Measurements from ENCODE around the gene CSH2. TPM values are rescaled to one million over a fixed set of nuclear protein-coding genes. Genes with fewer than 3 reads are reported as not detected.
"Not testable (repeated sequence)": the region's sequence is repeated elsewhere in the genome, so short reads cannot be mapped to it uniquely, and the experiment has no call there.

The CSH2 gene
- total RNA-seq, 1 donor from 2014 or later = not detected

GRCh38 chr17:63859257-63859656 is 14.2 kb downstream of the CSH2 start:
- intact Hi-C loops (cut with micrococcal nuclease) = no loop called here

GRCh38 chr17:63856425-63856824 is 17.1 kb downstream of the CSH2 start:
- intact Hi-C loops (cut with micrococcal nuclease) = not testable (repeated sequence)

GRCh38 chr17:63855185-63855584 is 18.3 kb downstream of the CSH2 start:
- intact Hi-C loops (cut with micrococcal nuclease) = no loop called here

GRCh38 chr17:63854709-63855108 is 18.8 kb downstream of the CSH2 start:
- intact Hi-C loops (cut with micrococcal nuclease) = no loop called here

- intact Hi-C loops (cut with micrococcal nuclease) = no loop called here
Measured at GRCh38 chr17:63853260-63853659, 20.2 kb downstream of the CSH2 start.

GRCh38 chr17:63850401-63850800 is 23.1 kb downstream of the CSH2 start:
- intact Hi-C loops (cut with micrococcal nuclease) = no loop called here

GRCh38 chr17:63848834-63849689 is 24.4 kb downstream of the CSH2 start:
- intact Hi-C loops (cut with micrococcal nuclease) = loop anchor here (1.0 to 10.0 kb wide), 2 partner anchors 76 to 1126 kb away; partner anchors contain the start of gene CCDC47

GRCh38 chr17:63847525-63848249 is 25.8 kb downstream of the CSH2 start:
- intact Hi-C loops (cut with micrococcal nuclease) = loop anchor here (10.0 kb wide), 1 partner anchor 1127 kb away; no protein-coding TSS in a partner anchor

GRCh38 chr17:63845509-63845908 is 28.0 kb downstream of the CSH2 start:
- intact Hi-C loops (cut with micrococcal nuclease) = loop anchor here (10.0 kb wide), 1 partner anchor 1129 kb away; no protein-coding TSS in a partner anchor

GRCh38 chr17:63843910-63844677 is 29.4 kb downstream of the CSH2 start:
- intact Hi-C loops (cut with micrococcal nuclease) = loop anchor here (1.0 to 10.0 kb wide), 12 partner anchors 17 to 1131 kb away; partner anchors contain the start of genes CCDC47, CEP95, DCAF7 and DDX5

GRCh38 chr17:63843387-63843888 is 30.0 kb downstream of the CSH2 start:
- intact Hi-C loops (cut with micrococcal nuclease) = loop anchor here (1.0 to 10.0 kb wide), 12 partner anchors 16 to 1131 kb away; partner anchors contain the start of genes CCDC47, CEP95, DCAF7 and DDX5

GRCh38 chr17:63842540-63843386 is 30.7 kb downstream of the CSH2 start, which contains the start of gene SMARCD2:
Gene SMARCD2 (minus strand): TSS chr17:63842685. CDS start chr17:63842674, 11 bp downstream.
- intact Hi-C loops (cut with micrococcal nuclease) = loop anchor here (1.0 to 10.0 kb wide), 12 partner anchors 15 to 1132 kb away; partner anchors contain the start of genes CCDC47, CEP95, DCAF7 and DDX5

- intact Hi-C loops (cut with micrococcal nuclease) = loop anchor here (2.0 to 10.0 kb wide), 5 partner anchors 179 to 1133 kb away; partner anchors contain the start of genes CEP95, DCAF7, DDX5 and ICAM2
Measured at GRCh38 chr17:63842173-63842539, 31.3 kb downstream of the CSH2 start.

- intact Hi-C loops (cut with micrococcal nuclease) = loop anchor here (2.0 to 10.0 kb wide), 5 partner anchors 179 to 1133 kb away; partner anchors contain the start of genes CEP95, DCAF7, DDX5 and ICAM2
Measured at GRCh38 chr17:63841350-63842172, 31.9 kb downstream of the CSH2 start.

- intact Hi-C loops (cut with micrococcal nuclease) = loop anchor here (5.0 to 10.0 kb wide), 3 partner anchors 288 to 1134 kb away; partner anchors contain the start of gene DCAF7
Measured at GRCh38 chr17:63840591-63841349, 32.7 kb downstream of the CSH2 start.

GRCh38 chr17:63838631-63839171 is 34.8 kb downstream of the CSH2 start:
- intact Hi-C loops (cut with micrococcal nuclease) = loop anchor here (1.0 kb wide), 1 partner anchor 7 kb away; no protein-coding TSS in a partner anchor

- intact Hi-C loops (cut with micrococcal nuclease) = no loop called here
Measured at GRCh38 chr17:63837962-63838600, 35.4 kb downstream of the CSH2 start.
